Calu3 (cell line): ENCODE measurements around the gene NCLN. TPM values are rescaled to one million over a fixed set of nuclear protein-coding genes. Genes with fewer than 3 reads are reported as not detected.

Source experiments
- BruUV-seq: library from RNA; stranded (reverse); fragments of 400-500 nt; replicated peaks from 2 replicates; lab custom pipeline; 2021; lab: Mats Ljungman, UMichigan
- CTCF ChIA-PET: fragments of 300-600 bp; sonication (Branson Sonifier 250); formaldehyde crosslinking; loops from one replicate; lab custom pipeline; 2022; ENCODE audit warnings: antibody characterized with exemption; lab: Charles Lee
- DNase-seq: peaks from one replicate; pipeline ENCODE4 v3.0.0; 2022
- H3K27ac Mint-ChIP-seq: one replicate; pipeline ENCODE4 v1.8.0; 2022; ENCODE audit warnings: mixed read lengths; ENCODE audit not compliant: unreplicated experiment
- H3K27me3 Mint-ChIP-seq: one replicate; pipeline ENCODE4 v1.8.0; 2022; ENCODE audit warnings: mixed read lengths; ENCODE audit not compliant: unreplicated experiment
- H3K36me3 Mint-ChIP-seq: one replicate; pipeline ENCODE4 v1.8.0; 2022; ENCODE audit warnings: mild to moderate bottlenecking, moderate library complexity, mixed read lengths; ENCODE audit not compliant: insufficient read depth, unreplicated experiment
- H3K4me1 Mint-ChIP-seq: one replicate; pipeline ENCODE4 v1.8.0; 2022; ENCODE audit warnings: mild to moderate bottlenecking, low read depth, mixed read lengths; ENCODE audit not compliant: unreplicated experiment
- H3K4me3 Mint-ChIP-seq: one replicate; pipeline ENCODE4 v1.8.0; 2022; ENCODE audit warnings: mild to moderate bottlenecking, low read depth, moderate library complexity, mixed read lengths; ENCODE audit not compliant: unreplicated experiment
- H3K9me3 Mint-ChIP-seq: one replicate; pipeline ENCODE4 v1.8.0; 2022; ENCODE audit warnings: low read depth, mixed read lengths; ENCODE audit not compliant: unreplicated experiment
- intact Hi-C: fragments of 100-400 bp; cut with micrococcal nuclease; formaldehyde crosslinking; loops from one replicate; pipeline ENCODE4 v1.10.0; 2022; ENCODE audit not compliant: unreplicated experiment
- total RNA-seq: library from RNA; stranded (reverse); gene quantifications from 2 replicates; pipeline ENCODE4 v1.2.3, GENCODE V29; 2022
- TF ChIP-seq, protein P1 (sequence below): fragments of 200-600 bp; IDR thresholded peaks from one replicate; pipeline ENCODE4 v1.8.0; 2022; ENCODE audit warnings: antibody characterized with exemption; ENCODE audit not compliant: unreplicated experiment

NCLN gene
- total RNA-seq, 1 experiment from 2014 or later = 79.6 TPM

DNA sequence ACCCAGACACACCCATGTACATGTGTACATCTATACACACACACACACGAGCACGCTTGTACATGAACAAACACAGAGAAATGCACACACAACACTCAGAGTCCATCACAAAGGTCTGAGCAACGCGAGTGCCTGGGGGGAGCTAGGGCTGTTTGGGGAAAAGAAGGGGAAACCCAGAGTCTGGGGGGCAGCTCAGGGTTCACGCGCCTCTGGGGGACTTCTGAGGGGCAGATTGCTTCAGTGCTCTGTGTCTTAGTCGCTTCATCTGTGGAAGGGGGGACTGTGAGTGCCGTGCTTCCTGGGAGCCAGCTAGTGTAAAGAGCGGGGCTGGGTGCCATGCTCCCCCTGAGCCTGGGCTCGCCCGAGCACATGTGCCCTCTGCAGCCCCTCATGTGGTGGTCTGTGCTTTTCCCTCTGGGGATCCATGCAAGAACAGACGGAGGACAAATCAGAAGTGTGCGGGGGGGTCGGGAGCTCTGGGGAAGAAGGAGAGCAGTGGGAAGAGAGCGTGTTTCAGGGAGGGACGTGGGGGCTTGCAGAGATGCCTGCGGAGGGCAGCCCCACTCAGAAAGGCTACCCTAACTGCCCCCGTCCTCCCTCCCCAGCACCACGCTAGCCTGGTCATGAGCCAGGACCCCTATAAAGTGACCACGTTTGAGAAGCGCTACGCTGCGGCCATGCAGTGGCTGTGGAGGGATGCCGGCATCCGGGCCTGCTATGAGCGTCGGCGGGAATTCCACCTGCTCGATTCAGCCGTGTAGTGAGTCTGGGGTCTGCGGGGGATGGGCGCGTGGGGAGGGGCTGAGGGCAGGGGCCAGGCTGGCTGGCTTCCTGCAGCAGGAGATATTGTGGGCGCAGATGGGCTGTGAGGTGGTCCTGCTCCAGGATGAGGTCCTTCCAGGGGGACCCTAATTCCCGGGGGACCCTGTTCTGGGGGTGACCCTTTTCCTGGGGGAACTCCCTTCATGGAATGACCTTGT, 35.9 kb upstream of the NCLN start:
- no peak overlapping the region for H3K4me3 Mint-ChIP-seq
- intact Hi-C loops = no loop called here
- TF ChIP-seq, protein P1, sequence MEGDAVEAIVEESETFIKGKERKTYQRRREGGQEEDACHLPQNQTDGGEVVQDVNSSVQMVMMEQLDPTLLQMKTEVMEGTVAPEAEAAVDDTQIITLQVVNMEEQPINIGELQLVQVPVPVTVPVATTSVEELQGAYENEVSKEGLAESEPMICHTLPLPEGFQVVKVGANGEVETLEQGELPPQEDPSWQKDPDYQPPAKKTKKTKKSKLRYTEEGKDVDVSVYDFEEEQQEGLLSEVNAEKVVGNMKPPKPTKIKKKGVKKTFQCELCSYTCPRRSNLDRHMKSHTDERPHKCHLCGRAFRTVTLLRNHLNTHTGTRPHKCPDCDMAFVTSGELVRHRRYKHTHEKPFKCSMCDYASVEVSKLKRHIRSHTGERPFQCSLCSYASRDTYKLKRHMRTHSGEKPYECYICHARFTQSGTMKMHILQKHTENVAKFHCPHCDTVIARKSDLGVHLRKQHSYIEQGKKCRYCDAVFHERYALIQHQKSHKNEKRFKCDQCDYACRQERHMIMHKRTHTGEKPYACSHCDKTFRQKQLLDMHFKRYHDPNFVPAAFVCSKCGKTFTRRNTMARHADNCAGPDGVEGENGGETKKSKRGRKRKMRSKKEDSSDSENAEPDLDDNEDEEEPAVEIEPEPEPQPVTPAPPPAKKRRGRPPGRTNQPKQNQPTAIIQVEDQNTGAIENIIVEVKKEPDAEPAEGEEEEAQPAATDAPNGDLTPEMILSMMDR = no peak
- no peaks in the 10 kb centered on the region for H3K27me3 Mint-ChIP-seq
- no peak overlapping the region for H3K27ac Mint-ChIP-seq
- DNase-seq = no peak
- CTCF ChIA-PET = no interaction called here
- H3K9me3 Mint-ChIP-seq = no peaks in the 10 kb centered on the region
- BruUV-seq = no TSS peak
- peaks cover 2% of the 10 kb centered on the region for H3K36me3 Mint-ChIP-seq
- no peaks in the 10 kb centered on the region for H3K4me1 Mint-ChIP-seq

DNA sequence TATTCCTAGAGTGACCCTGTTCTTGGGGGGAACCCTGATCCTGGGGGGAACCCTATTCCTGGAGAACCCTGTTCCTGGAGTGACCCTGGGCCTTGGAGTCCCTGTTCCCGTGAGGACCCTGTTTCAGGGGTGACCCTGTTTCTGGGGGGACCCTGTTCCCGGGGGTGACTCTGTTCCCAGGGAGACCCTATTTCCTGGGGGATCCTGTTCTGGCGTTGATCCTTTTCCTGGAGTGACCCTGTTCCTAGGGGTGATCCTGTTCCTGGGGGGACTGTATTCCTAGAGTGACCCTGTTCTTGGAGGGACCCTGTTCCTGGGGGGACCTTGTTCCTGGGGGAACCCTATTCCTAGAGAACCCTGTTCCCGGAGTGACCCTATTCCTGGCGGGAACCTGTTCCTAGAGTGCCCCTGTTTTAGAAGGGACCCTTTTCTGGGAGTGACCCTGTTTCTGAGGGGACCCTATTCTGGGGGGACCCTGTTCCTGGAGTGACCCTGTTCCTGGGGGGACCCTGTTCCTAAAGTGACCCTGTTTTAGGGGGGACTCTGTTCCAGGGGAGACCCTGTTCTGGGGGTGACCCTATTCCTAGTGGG, 34.9 kb upstream of the NCLN start:
- H3K36me3 Mint-ChIP-seq = peaks cover 5% of the 10 kb centered on the region
- H3K9me3 Mint-ChIP-seq = no peaks in the 10 kb centered on the region
- no peaks in the 10 kb centered on the region for H3K27me3 Mint-ChIP-seq
- no peak overlapping the region for H3K27ac Mint-ChIP-seq
- BruUV-seq = no TSS peak
- CTCF ChIA-PET = no interaction called here
- no peak overlapping the region for H3K4me3 Mint-ChIP-seq
- H3K4me1 Mint-ChIP-seq = no peaks in the 10 kb centered on the region
- no peak for DNase-seq
- intact Hi-C loops = no loop called here
- TF ChIP-seq, protein P1 = no peak

DNA sequence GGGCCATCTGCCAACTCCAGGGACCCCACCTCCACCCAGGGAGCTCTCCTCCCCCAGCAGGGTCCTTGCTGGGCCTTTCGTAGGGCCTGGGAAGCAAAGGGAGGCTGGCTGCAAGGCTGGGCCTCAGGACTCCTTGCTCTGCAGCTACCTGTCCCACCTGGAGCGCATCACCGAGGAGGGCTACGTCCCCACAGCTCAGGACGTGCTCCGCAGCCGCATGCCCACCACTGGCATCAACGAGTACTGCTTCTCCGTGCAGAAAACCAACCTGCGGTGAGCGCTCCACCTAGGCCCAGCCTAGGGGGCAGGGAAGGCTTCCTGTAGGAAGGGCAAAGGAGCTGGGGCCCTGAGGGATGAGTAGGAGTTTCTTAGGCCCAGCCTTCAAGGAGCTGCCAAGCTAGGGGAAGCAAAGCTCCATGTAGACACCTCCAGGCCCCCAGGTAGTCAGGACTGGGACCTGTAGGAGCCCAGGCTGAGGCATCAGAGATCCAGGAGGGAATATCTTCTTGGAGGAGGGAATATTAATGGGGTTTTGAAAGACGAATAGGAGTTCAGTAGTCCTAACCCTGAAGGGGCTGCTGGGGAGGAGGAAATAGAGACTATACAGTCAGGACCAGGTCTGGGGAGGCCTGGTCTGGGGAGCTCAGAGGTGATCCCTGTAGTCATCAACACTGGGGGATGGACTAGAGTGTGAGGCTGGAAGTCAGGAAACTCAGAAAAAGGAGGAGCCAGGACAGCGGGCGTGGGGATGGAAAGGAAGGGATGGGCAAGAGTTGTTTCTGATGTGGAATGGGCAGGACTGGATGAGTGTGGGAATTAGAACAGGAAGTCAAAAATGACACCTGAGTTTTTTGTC, 33.9 kb upstream of the NCLN start:
- DNase-seq = no peak
- TF ChIP-seq, protein P1 = no peak
- no peak overlapping the region for H3K27ac Mint-ChIP-seq
- no peaks in the 10 kb centered on the region for H3K9me3 Mint-ChIP-seq
- H3K4me1 Mint-ChIP-seq = no peaks in the 10 kb centered on the region
- no peak overlapping the region for H3K4me3 Mint-ChIP-seq
- no peaks in the 10 kb centered on the region for H3K27me3 Mint-ChIP-seq
- BruUV-seq = no TSS peak
- CTCF ChIA-PET = no interaction called here
- intact Hi-C loops = no loop called here
- peaks cover 5% of the 10 kb centered on the region for H3K36me3 Mint-ChIP-seq

DNA sequence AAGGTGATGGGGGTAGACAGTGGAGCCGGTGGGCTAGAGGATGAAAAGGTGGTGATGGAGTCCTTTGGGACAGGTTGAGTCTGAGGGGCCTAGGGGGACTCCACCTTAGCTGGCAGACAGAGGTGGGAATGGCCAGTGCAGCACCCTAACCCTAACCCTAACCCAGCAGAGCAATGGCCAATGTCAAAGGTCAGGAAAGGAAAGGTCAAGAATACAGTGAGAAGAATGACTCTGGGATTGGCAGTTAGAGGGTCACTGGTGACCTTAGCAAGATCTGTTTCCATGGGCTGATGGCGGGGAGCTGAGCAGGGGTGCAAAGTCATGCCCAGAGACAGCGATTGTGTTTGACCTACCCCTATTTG, 33.3 kb upstream of the NCLN start:
- CTCF ChIA-PET = no interaction called here
- BruUV-seq = no TSS peak
- intact Hi-C loops = no loop called here
- peaks cover 5% of the 10 kb centered on the region for H3K36me3 Mint-ChIP-seq
- TF ChIP-seq, protein P1 = no peak
- H3K27me3 Mint-ChIP-seq = no peaks in the 10 kb centered on the region
- no peaks in the 10 kb centered on the region for H3K4me1 Mint-ChIP-seq
- H3K27ac Mint-ChIP-seq = no peak overlapping the region
- H3K9me3 Mint-ChIP-seq = no peaks in the 10 kb centered on the region
- H3K4me3 Mint-ChIP-seq = no peak overlapping the region
- DNase-seq = no peak
